HL-60 (cell line): ENCODE results near the gene FAM81B.

Source experiments
- DNase-seq, 2 experiments: peaks; one replicate each; pipeline ENCODE4 v3.0.0-alpha.2; 2010 to 2020; ENCODE audit warnings: low read depth in 1 of 2, low spot score in 1 of 2
- H3K27ac ChIP-seq: fragments of 250-450 bp; sonication (Bioruptor Pico); replicated peaks from 2 replicates; pipeline ENCODE4 v1.5.1; 2020; ENCODE audit warnings: mild to moderate bottlenecking, moderate library complexity
- H3K27me3 ChIP-seq: fragments of 250-450 bp; sonication (Bioruptor Pico); 2 replicates; pipeline ENCODE4 v1.5.1; 2021; ENCODE audit warnings: mild to moderate bottlenecking, moderate library complexity; ENCODE audit not compliant: insufficient read depth, poor library complexity, severe bottlenecking
- H3K4me3 ChIP-seq: replicated peaks from 2 replicates; pipeline ENCODE4 v1.5.1; 2011; ENCODE audit warnings: mild to moderate bottlenecking, control low read depth, low read length; ENCODE audit not compliant: insufficient read depth
- GABPA ChIP-seq: IDR thresholded peaks from 2 replicates; pipeline ENCODE4 v1.6.1; 2012; ENCODE audit warnings: low read depth
- POLR2AphosphoS5 ChIP-seq: IDR thresholded peaks from 2 replicates; pipeline ENCODE4 v1.6.1; 2012; ENCODE audit warnings: low read depth
- SPI1 ChIP-seq: IDR thresholded peaks from 2 replicates; pipeline ENCODE4 v1.6.1; 2012; ENCODE audit warnings: low read depth, mild to moderate bottlenecking, borderline replicate concordance
- TF ChIP-seq, protein P1 (sequence below): IDR thresholded peaks from one replicate; pipeline ENCODE4 v1.5.1; 2011; ENCODE audit warnings: low read length, control low read depth, inconsistent platforms; ENCODE audit not compliant: insufficient read depth
- TF ChIP-seq, protein P2 (sequence below): IDR thresholded peaks from 2 replicates; pipeline ENCODE4 v1.6.1; 2012; ENCODE audit warnings: low read depth; ENCODE audit not compliant: insufficient replicate concordance

The FAM81B gene

DNA sequence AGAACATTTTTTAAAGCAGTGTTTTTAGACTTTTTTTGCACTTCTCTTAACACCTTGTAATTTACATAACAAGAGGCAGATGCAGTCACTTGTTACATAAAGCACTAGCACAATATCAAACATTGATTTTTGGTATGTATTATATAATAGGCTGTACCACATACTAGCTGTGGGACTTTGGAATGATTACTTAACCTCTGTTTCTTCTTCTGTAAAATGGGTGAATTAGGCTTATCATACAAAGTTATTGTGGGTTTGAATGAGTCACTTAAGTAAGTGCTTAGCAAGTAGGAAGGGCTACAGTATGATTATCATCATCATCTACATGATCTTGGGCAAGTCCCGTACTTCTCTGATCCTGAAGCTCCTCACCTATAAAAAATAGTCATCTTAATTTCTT lies 2.1 kb downstream of the FAM81B start:
- no peak for TF ChIP-seq SPI1
- TF ChIP-seq, protein P1, sequence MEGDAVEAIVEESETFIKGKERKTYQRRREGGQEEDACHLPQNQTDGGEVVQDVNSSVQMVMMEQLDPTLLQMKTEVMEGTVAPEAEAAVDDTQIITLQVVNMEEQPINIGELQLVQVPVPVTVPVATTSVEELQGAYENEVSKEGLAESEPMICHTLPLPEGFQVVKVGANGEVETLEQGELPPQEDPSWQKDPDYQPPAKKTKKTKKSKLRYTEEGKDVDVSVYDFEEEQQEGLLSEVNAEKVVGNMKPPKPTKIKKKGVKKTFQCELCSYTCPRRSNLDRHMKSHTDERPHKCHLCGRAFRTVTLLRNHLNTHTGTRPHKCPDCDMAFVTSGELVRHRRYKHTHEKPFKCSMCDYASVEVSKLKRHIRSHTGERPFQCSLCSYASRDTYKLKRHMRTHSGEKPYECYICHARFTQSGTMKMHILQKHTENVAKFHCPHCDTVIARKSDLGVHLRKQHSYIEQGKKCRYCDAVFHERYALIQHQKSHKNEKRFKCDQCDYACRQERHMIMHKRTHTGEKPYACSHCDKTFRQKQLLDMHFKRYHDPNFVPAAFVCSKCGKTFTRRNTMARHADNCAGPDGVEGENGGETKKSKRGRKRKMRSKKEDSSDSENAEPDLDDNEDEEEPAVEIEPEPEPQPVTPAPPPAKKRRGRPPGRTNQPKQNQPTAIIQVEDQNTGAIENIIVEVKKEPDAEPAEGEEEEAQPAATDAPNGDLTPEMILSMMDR = no peak
- no peak for TF ChIP-seq GABPA
- TF ChIP-seq POLR2AphosphoS5 = no peak
- TF ChIP-seq, protein P2, sequence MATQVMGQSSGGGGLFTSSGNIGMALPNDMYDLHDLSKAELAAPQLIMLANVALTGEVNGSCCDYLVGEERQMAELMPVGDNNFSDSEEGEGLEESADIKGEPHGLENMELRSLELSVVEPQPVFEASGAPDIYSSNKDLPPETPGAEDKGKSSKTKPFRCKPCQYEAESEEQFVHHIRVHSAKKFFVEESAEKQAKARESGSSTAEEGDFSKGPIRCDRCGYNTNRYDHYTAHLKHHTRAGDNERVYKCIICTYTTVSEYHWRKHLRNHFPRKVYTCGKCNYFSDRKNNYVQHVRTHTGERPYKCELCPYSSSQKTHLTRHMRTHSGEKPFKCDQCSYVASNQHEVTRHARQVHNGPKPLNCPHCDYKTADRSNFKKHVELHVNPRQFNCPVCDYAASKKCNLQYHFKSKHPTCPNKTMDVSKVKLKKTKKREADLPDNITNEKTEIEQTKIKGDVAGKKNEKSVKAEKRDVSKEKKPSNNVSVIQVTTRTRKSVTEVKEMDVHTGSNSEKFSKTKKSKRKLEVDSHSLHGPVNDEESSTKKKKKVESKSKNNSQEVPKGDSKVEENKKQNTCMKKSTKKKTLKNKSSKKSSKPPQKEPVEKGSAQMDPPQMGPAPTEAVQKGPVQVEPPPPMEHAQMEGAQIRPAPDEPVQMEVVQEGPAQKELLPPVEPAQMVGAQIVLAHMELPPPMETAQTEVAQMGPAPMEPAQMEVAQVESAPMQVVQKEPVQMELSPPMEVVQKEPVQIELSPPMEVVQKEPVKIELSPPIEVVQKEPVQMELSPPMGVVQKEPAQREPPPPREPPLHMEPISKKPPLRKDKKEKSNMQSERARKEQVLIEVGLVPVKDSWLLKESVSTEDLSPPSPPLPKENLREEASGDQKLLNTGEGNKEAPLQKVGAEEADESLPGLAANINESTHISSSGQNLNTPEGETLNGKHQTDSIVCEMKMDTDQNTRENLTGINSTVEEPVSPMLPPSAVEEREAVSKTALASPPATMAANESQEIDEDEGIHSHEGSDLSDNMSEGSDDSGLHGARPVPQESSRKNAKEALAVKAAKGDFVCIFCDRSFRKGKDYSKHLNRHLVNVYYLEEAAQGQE = no peak
- Histone ChIP-seq H3K27ac (no peak overlapping the region), H3K4me3 (no peak overlapping the region), H3K27me3 (no peaks in the 10 kb centered on the region)
- no peak for DNase-seq

DNA sequence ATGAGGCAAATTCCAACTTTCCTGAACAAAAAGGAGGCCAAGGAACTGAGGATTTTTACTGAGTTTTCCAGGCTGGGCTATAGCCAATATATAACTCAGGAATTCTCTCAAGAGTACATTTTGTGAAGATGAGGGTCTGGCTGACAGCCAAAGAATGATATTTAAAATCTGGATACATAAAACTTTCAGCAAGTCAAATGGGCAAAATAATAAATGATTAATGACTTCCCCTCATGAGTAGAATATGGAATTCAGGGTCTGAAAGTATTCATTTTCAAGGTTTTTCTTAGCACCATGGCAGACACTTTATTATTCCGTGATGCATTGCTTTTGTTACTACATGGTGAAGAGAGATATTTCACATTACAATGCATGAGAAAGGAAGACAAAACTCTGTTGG lies 7.8 kb downstream of the FAM81B start:
- Histone ChIP-seq H3K27me3 (no peaks in the 10 kb centered on the region), H3K27ac (no peak overlapping the region), H3K4me3 (no peak overlapping the region)
- TF ChIP-seq, protein P2 = no peak
- TF ChIP-seq POLR2AphosphoS5 (no peak), SPI1 (no peak), GABPA (no peak)
- TF ChIP-seq, protein P1 = no peak
- no peak for DNase-seq

DNA sequence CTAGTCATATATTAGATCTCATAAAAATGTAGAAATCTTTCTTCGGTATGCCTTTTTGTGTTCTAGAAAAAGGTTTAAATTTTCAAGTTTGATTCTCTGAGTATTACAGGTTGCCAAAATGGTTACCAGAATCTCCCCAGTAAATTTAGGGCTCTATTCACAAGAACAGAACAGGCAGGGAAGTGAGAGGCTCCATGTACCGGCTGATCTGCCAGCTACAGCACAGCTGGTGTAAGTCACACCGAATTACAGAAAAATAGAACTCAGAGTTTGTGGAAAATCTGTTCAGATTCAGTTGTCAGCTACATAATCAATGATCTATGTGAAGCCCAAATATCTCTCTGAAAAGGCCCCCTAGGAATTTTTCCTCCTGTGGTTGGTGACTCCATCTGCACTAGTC lies 10.5 kb downstream of the FAM81B start:
- Histone ChIP-seq H3K4me3 (no peak overlapping the region), H3K27me3 (no peaks in the 10 kb centered on the region), H3K27ac (no peak overlapping the region)
- TF ChIP-seq POLR2AphosphoS5 (no peak), GABPA (no peak), SPI1 (no peak)
- TF ChIP-seq, protein P1 = no peak
- TF ChIP-seq, protein P2 = no peak
- no peak for DNase-seq
